Measurements from ENCODE around the gene MACROH2A2.
"Not testable (repeated sequence)": the region's sequence is repeated elsewhere in the genome, so short reads cannot be mapped to it uniquely, and the experiment has no call there.

Gene MACROH2A2

GRCh38 chr10:70147259-70147625 lies 94.6 kb downstream of the MACROH2A2 start:
- TF ChIP-seq CTCF (IDR thresholded peaks at IDR 0.05; ENCODE audit: low read length, missing control alignments), result no peak
- peak overlapping the region; percentile 60 for H3K4me3 ChIP-seq (replicated peaks; ENCODE audit: low read depth, low read length)
- DNase-seq (ENCODE audit: low read depth), result no peak

- no peak for TF ChIP-seq CTCF (IDR thresholded peaks at IDR 0.05; ENCODE audit: low read length, missing control alignments)
- H3K4me3 ChIP-seq (replicated peaks; ENCODE audit: low read depth, low read length), result no peak overlapping the region
- no peak for DNase-seq (ENCODE audit: low read depth)
Measured at GRCh38 chr10:70148516-70148915, 95.9 kb downstream of the MACROH2A2 start.

- TF ChIP-seq CTCF (IDR thresholded peaks at IDR 0.05; ENCODE audit: low read length, missing control alignments), result no peak
- no peak for DNase-seq (ENCODE audit: low read depth)
- no peak overlapping the region for H3K4me3 ChIP-seq (replicated peaks; ENCODE audit: low read depth, low read length)
Measured at GRCh38 chr10:70155255-70155838, 102.7 kb downstream of the MACROH2A2 start.

- no peak overlapping the region for H3K4me3 ChIP-seq (replicated peaks; ENCODE audit: low read depth, low read length)
- no peak for TF ChIP-seq CTCF (IDR thresholded peaks at IDR 0.05; ENCODE audit: low read length, missing control alignments)
- DNase-seq (ENCODE audit: low read depth), result no peak
Measured at GRCh38 chr10:70158113-70158512, 105.5 kb downstream of the MACROH2A2 start.

- not testable (repeated sequence) for H3K4me3 ChIP-seq (replicated peaks; ENCODE audit: low read depth, low read length); DNase-seq (ENCODE audit: low read depth)
Measured at GRCh38 chr10:70159366-70159765, 106.7 kb downstream of the MACROH2A2 start.

- H3K4me3 ChIP-seq (replicated peaks; ENCODE audit: low read depth, low read length), result no peak overlapping the region
- TF ChIP-seq CTCF (IDR thresholded peaks at IDR 0.05; ENCODE audit: low read length, missing control alignments), result no peak
Measured at GRCh38 chr10:70160798-70161197, 108.2 kb downstream of the MACROH2A2 start.

More at GRCh38 chr10:70160798-70161197, 108.2 kb downstream of the MACROH2A2 start:
- DNase-seq (ENCODE audit: low read depth), result no peak
